T47D (cell line): ENCODE measurements around the gene OR1K1.

Experiments used
- DNase-seq, 2 experiments: peaks; one replicate each; pipeline versions ENCODE4 v3.0.0 to v3.0.0-alpha.2; 2011 to 2012; ENCODE audit warnings: low read depth in 1 of 2, low spot score in 1 of 2
- JUND ChIP-seq: IDR thresholded peaks from 2 replicates; pipeline ENCODE4 v1.6.1; 2012; ENCODE audit warnings: low read depth
- in situ Hi-C: cut with HindIII; loops from 2 replicates; pipeline ENCODE4 v1.10.0; 2016; ENCODE audit warnings: low sequenced_read_pairs, low pct_unique_long_range_greater_than_20kb

Gene OR1K1

DNA sequence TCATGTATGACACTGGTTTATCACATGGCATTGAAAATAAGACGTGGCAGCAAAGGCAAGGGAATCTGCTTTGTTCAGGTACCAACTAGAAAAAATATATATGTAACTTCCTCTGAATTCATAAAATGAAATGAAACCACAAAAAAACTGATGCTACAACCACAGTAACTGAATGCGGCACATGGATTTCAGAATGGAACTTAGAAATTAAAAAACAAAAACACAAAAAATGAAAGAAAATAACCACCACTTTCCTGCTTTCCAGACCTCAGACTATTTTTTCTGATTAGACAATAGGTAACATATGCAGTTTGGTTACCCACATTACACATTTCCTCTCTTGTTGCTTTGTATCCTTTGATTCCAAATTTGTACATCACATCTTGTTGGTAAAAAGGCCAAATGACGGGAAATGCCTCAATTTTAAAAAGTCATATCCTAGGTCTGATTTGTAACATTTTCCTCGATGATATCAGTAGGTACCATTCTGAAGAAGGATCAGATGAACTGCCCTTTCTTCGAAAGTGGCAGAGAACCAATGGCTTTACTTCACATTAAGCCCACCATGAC, 46.5 kb downstream of the OR1K1 start:
- no peak for DNase-seq
- in situ Hi-C loops = no loop called here
- no peak for TF ChIP-seq JUND

DNA sequence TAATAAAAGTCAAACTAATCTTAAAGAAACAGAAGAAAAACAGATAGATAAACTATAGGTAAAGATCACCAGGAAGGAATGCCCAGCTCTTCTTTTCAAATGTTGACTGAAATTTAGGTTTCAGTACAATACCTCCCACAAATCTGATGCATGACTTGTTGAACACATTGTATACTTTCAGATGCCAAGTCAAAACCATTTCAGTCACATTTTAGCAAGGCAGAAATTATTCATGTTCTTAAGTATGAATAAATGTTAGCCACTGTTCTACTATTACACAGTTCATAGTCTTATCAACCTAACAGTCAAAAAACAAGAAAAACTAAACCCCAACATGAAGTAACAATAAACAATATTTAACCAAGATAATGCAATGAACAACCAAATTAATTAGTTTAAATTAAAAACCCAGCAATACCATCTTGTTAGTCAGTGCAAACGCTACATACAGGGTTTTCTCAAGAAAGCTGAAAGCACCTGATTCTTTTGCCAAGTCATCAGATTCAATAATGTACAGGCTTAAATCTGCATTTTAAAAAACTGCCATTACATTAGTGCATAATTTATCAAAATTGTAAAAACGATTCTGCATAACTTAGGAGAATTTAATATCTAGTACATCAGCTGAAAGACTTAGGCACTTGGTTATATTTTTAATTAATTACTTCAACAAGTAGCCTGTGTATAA, 48.5 kb downstream of the OR1K1 start:
- no peak for DNase-seq
- in situ Hi-C loops = no loop called here
- TF ChIP-seq JUND = no peak
